OCI-M1 (cell line): ENCODE data around the gene EDN1.

Experiments used
- DNase-seq: peaks from one replicate; lab custom pipeline; 2025; lab: John Stamatoyannopoulos, UW

Gene EDN1

DNA sequence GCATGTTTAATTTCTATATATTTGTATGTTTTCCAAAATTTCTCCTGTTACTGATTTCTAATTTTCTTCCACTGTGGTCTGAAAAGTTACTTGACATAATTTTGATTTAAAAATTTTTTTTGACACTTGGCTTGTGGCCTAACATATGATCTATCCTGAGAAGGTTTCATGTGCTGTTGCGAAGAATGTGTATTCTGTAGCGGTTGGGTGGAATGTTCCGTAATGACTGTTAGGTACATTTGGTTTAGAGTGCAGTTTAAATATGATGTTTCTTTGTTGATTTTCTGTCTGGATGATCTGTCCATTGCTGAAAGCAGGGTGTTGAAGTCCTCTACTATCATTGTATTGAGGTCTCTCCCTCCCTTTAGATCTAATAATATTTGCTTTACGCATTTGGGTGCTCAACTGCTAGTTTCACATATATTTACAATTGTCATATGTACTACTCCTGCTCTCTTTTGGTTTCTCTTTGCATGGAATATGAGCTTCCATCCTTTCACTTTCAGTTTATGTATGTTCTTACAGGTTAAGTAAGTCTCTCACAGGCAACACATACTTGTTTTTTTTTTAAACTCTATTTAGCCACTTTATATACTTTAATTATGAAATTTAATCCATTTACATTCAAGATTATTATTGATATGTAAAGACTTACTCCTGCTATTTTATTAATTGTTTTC, 19.5 kb upstream of the EDN1 start:
- DNase-seq: peak; percentile 89

- DNase-seq: peak; percentile 36
These were observed 18.6 kb upstream of the EDN1 start for GRCh38 chr6:12271594-12271993.

DNA sequence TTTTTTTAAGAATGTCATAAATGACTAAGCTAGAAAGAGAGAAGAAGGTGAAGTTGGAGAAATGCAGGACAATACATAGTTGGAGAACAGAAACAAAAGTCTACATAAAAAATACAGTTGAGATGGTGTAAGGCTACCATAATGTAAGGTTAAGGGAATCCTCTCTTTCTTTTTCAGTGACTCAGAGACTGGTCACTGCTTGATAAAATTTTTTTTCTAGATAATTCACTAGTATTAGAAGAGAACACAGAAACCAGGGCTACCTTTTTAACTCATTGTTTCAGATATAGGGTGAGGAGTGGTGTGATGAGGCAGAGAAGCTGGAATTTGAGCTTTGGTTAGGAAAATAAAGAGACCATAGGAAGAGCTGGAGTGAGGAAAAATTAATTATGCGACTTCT, 18.2 kb upstream of the EDN1 start:
- no peak for DNase-seq

DNA sequence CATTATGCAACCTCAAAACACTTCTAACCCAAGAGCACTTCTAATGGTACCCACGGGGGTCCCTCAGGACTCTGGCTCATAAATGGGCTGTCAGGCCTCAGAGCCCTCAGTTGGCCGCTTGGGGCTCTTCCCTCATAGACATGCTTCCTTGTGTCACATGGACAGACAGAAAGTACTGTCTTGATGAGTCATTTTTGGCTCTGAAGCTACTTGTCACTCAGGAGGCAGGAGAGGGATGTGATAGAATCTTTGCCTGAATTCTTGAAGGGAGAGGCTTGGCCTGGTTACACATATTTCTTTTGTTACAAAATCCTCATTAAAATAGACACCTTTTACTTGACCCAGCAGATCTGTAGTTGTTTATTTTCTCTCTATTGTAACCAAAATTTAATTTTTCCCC, 15.1 kb upstream of the EDN1 start:
- peak; percentile 73 for DNase-seq

GRCh38 chr6:12276930-12277315, 13.2 kb upstream of the EDN1 start:
- no peak for DNase-seq

DNA sequence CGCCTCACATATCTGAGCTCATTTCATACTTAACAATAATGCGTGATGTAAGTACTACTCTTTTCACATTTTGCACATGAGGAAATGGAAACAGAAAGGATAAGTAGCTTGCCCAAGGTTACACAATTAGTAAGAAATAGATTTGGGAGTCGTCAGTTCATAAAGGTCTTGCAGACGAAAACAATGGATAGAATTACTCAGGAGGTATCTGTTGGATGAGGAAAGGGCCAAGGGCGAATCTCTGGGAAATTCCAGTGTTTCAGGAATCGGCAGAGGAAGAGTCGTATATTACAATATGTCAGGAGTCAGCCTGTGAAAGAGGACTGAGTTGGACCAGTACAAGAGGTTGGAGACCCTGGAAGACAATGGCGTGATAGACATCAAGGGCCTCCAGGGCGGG, 12.8 kb upstream of the EDN1 start:
- DNase-seq: no peak

DNA sequence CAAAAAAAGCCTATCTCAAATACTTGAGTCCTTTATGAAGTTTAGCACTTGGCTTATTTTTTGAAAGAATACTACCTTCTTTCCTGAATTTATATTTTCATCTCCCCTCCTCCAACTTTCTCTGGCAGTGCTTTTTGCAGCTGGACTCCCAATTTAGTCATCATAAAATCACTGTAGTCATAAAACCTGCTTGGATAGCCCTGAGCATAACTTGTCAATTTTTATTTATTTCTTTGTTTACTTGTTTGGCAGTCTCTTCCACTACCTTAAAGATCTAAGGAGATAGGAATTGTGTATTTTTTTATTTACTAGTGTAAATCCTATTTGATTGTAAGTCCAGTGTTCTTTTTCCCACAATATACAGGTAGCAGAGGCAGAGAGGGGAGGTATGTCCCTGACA, 11.2 kb upstream of the EDN1 start:
- no peak for DNase-seq

GRCh38 chr6:12279322-12280091, 10.7 kb upstream of the EDN1 start:
- peak; percentile 47 for DNase-seq

GRCh38 chr6:12280458-12280857, 9.7 kb upstream of the EDN1 start:
- DNase-seq: no peak

DNA sequence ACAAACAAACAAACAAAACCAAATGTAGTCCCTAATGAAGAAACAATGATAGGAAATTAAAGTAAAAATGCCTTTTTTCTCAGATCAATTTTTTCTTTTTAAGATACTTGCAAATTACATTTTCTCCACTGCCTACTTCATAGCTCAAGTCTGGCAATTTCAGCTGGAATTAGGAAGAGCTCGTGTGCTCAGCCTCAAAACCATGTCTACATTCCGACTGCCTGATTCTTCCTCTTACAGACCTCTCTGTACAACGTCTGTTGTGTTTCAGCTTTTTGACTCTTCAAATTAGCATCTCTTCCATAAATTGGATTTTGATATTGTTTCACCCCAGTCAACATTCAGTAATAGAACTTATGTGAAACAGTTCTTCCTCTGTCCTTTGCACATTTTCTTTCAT, 9.3 kb upstream of the EDN1 start:
- DNase-seq: no peak

DNA sequence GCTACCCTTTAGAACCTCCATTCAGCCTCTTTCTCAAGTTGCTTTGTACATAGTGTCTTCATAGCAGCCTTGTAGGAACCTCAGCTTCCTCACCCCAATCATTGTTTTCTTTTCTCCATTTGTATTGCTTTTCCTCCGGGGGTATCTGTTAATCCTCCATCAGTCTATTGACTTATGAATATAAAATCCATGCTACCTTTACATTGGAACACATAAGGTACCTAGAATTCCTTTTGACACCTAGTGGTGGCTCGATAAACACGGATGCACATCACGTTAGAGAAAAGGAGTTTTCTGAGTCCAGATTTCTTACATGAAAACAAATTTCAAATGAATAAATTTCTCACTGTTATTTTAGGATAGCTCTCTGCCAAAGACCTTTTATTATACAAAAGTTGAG, 6.3 kb upstream of the EDN1 start:
- no peak for DNase-seq

DNA sequence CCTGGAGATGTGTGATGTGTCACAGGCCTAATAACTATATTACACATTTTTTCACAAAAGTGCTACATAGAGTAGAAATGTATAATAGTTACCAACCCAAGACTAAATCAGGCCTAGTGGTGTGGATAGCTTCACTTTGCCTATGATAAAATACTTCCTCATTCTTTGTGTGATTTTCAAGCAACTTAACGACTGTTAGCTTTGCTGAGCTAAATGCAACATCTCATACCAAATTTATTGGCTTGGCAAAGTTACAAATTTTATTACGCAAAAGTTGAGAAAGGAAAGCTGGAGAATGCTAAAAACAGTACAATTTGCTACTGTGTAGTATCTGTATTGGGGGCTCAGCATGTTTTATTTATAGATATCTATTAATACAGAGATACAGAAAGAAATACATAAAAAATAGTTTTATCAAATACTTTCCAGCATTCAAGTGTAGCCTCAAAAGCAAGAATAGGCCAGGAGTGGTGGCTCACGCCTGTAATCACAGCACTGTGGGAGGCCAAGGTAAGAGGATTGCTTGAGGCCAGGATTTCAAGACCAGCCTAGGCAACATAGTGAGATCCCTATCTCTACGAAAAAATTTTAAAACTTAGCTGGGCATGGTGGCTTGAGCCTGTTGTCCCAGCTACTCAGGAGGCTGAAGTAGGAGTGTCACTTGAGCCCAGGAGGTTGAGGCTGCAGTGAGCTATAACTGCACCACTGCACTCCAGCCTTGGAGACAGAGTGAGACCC, 3.6 kb upstream of the EDN1 start:
- DNase-seq: peak; percentile 44

- no peak for DNase-seq
These were observed 1.9 kb upstream of the EDN1 start for GRCh38 chr6:12288211-12288618.

DNA sequence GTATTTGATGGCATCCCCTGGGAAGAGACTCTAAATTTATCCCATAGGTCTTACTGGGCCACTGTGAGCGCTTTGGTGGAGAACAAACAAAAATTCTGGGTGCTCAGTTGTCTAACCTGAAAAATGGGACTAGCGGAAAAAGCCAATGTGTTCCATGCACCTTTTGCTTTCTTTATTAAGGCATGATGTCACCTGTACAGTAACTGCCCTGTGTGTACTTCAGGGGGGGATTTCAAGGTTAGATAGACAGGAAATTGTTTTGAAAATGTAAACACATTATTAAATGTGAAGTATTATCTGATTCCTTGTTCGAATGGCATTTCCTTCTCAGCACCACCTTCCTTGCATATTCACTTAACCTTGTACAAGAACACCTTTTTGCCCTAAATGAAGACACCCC, 1.2 kb upstream of the EDN1 start:
- no peak for DNase-seq

GRCh38 chr6:12289365-12289919, 719 bp upstream of the EDN1 start:
- DNase-seq: peak; percentile 85

DNA sequence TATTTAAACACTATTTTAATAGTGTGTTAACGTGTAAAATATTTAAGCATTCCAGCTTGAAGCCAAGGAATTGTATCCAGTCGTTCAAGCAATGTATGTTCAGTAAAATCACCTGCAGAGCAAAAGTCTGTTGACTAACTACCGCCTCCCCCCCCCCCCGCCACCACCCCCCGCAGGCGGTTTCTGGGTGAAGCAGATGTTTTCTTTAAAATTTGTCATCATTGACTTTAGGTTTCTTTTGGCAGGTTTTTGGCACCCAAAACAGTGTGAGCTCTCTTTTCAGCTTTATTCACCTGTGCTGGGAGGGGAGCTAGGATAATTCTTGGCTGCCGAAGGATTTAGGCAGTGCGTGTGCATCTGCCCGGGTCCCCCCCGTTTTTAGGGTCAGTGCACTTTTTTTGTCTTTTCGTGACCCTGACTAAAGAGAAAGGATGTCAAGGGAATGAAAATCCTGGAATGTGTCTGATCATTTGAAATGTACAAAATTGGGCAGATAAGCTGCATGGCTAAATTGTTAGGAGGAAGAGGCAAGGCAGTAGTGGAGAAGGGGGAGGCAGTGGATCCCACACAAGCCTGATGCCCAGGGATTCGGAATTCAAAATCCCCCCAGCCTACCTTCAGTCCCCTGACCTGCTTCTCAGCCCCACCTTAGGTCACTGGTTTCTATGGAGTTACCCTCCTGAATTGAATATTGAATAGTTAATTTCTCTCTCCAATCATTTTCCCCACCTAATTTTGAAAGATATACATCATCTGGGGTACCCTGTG, 1.1 kb downstream of the EDN1 start:
- no peak for DNase-seq

DNA sequence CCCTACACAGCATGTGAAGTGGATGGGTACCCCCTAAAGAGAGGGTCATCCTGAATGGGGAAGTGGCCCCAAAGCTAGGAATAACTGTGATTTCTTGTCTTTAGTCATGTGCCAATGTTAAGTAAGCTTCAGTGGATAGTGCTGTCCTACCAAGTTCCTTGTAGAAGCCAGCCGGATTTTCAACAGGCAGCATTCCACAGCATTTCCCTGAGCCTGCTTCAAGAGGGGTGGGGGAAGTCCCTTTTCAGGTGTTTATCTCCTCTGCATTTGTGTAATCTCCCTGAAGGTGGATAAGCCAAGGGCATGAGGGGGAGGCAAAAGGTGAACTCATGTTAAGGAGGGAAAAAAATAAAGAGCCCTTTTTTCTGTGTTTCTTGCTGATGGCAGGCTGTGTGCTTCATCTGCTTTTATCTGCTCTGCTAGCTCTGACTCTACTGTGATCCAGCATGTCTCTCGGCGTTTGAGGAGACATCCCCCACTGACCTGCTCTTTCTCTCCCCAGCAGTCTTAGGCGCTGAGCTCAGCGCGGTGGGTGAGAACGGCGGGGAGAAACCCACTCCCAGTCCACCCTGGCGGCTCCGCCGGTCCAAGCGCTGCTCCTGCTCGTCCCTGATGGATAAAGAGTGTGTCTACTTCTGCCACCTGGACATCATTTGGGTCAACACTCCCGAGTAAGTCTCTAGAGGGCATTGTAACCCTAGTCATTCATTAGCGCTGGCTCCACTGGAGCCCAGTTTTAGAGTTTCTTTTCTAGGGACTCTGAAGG, 1.9 kb downstream of the EDN1 start:
- no peak for DNase-seq

GRCh38 chr6:12293235-12293930, 3.2 kb downstream of the EDN1 start:
- no peak for DNase-seq

DNA sequence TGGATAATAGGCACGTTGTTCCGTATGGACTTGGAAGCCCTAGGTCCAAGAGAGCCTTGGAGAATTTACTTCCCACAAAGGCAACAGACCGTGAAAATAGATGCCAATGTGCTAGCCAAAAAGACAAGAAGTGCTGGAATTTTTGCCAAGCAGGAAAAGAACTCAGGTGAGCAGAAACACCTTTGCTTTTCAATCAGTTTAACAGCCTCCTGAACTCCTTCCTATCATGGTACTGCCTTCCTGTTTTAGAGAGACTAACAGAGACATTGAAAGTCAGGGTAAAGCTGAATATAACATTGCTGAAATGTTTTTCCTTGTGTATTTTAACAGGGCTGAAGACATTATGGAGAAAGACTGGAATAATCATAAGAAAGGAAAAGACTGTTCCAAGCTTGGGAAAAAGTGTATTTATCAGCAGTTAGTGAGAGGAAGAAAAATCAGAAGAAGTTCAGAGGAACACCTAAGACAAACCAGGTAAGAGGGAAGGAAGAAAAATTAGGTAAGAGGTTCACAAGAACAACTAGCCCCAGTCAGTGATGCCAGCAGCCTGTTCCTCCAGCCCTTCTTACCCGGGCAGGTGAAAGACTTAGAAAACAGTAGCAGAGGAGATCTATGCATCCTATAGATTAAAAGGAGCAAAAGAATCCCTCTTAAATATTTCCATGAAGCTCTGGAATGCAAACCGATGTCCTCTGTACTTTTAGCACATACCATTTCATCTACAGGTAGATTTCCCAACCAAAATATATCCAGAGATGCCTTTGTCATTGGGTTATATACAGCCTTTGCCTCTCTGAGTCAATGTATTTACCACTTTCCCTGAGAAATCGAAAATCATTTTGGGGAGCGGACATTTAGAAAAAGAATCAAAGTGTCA, 4.0 kb downstream of the EDN1 start:
- DNase-seq: no peak
